Activated CD4-positive, alpha-beta memory T cell treated with anti-CD3 and anti-CD28 coated beads, Interleukin-2, amount 10 ng/mL, durations not matched to agents 7 days and 5 days (primary cell): Measurements from ENCODE around the gene TGFB1I1. TPM values are rescaled to one million over a fixed set of nuclear protein-coding genes. Genes with fewer than 3 reads are reported as not detected.
"Not testable (repeated sequence)": the region's sequence is repeated elsewhere in the genome, so short reads cannot be mapped to it uniquely, and the experiment has no call there.

ENCODE experiments used
- CTCF ChIA-PET: fragments of 350-600 bp; sonication (Branson Sonifier 250); formaldehyde crosslinking; loops from one replicate; lab custom pipeline; 2021; ENCODE audit warnings: antibody characterized with exemption, inconsistent platforms; lab: Charles Lee
- POLR2A ChIA-PET: fragments of 350-600 bp; sonication (Branson Sonifier 250); formaldehyde crosslinking; loops from one replicate; lab custom pipeline; 2021; ENCODE audit warnings: antibody characterized with exemption; lab: Charles Lee
- DNase-seq: peaks from one replicate; pipeline ENCODE4 v3.0.0-alpha.2; 2020
- H3K27ac Mint-ChIP-seq: one replicate; pipeline ENCODE4 v1.8.0; 2021; ENCODE audit warnings: mild to moderate bottlenecking, mixed read lengths
- H3K27me3 Mint-ChIP-seq: one replicate; pipeline ENCODE4 v1.8.0; 2021; ENCODE audit warnings: mixed read lengths
- H3K36me3 Mint-ChIP-seq: one replicate; pipeline ENCODE4 v1.8.0; 2021; ENCODE audit warnings: low read depth, mixed read lengths
- H3K4me1 Mint-ChIP-seq: one replicate; pipeline ENCODE4 v1.8.0; 2021; ENCODE audit warnings: mixed read lengths
- H3K4me3 Mint-ChIP-seq: one replicate; pipeline ENCODE4 v1.8.0; 2021; ENCODE audit warnings: mild to moderate bottlenecking, mixed read lengths
- H3K9me3 Mint-ChIP-seq: one replicate; pipeline ENCODE4 v1.8.0; 2021; ENCODE audit warnings: mixed read lengths
- total RNA-seq, 2 experiments: library from RNA; stranded (reverse); gene quantifications; one replicate each; pipeline ENCODE4 v1.2.3, GENCODE V29; 2021

Gene TGFB1I1
- total RNA-seq, 2 experiments from 2014 or later: 0.25 to 0.38 TPM

GRCh38 chr16:31501226-31501965 lies 29.4 kb downstream of the TGFB1I1 start:
- H3K36me3 Mint-ChIP-seq: peaks cover 28% of the 10 kb centered on the region
- DNase-seq: no peak
- peaks cover 22% of the 10 kb centered on the region for H3K4me1 Mint-ChIP-seq
- no peak overlapping the region for H3K4me3 Mint-ChIP-seq
- H3K27me3 Mint-ChIP-seq: no peaks in the 10 kb centered on the region
- CTCF ChIA-PET: interaction anchor here (2.2 kb wide), 1 partner anchor 42 kb away, joined by 13 read pairs; the partner anchor contains the start of gene ARMC5
- H3K9me3 Mint-ChIP-seq: no peaks in the 10 kb centered on the region
- no peak overlapping the region for H3K27ac Mint-ChIP-seq
- POLR2A ChIA-PET: interaction anchor here (1.5 to 1.7 kb wide), 2 partner anchors 11 to 14 kb away, joined by 3 to 5 read pairs; no protein-coding TSS in a partner anchor

- H3K27me3 Mint-ChIP-seq: no peaks in the 10 kb centered on the region
- no peaks in the 10 kb centered on the region for H3K9me3 Mint-ChIP-seq
- H3K36me3 Mint-ChIP-seq: peaks cover 28% of the 10 kb centered on the region
- peaks cover 26% of the 10 kb centered on the region for H3K4me1 Mint-ChIP-seq
- no peak for DNase-seq
- H3K27ac Mint-ChIP-seq: no peak overlapping the region
- ChIA-PET POLR2A (interaction anchor here (1.5 kb wide), 1 partner anchor 11 kb away, joined by 3 read pairs; no protein-coding TSS in a partner anchor), CTCF (interaction anchor here (2.2 kb wide), 1 partner anchor 42 kb away, joined by 13 read pairs; the partner anchor contains the start of gene ARMC5)
- H3K4me3 Mint-ChIP-seq: no peak overlapping the region
Observed at GRCh38 chr16:31501966-31502348, 30.0 kb downstream of the TGFB1I1 start.

- ChIA-PET CTCF (interaction anchor here (1.3 to 2.2 kb wide), 2 partner anchors 12 to 43 kb away, joined by 7 to 13 read pairs; partner anchors contain the start of gene ARMC5), POLR2A (no interaction called here)
- Mint-ChIP-seq H3K4me1 (peaks cover 31% of the 10 kb centered on the region), H3K27ac (no peak overlapping the region), H3K9me3 (no peaks in the 10 kb centered on the region), H3K4me3 (no peak overlapping the region), H3K27me3 (no peaks in the 10 kb centered on the region), H3K36me3 (peaks cover 23% of the 10 kb centered on the region)
- DNase-seq: no peak
Observed at GRCh38 chr16:31502981-31503380, 31.0 kb downstream of the TGFB1I1 start.

GRCh38 chr16:31503555-31503954 lies 31.6 kb downstream of the TGFB1I1 start:
- Mint-ChIP-seq H3K4me1 (peaks cover 34% of the 10 kb centered on the region), H3K36me3 (peaks cover 23% of the 10 kb centered on the region)
- H3K27ac Mint-ChIP-seq, H3K9me3 Mint-ChIP-seq, DNase-seq, POLR2A ChIA-PET, H3K27me3 Mint-ChIP-seq, H3K4me3 Mint-ChIP-seq: not testable (repeated sequence)
- CTCF ChIA-PET: interaction anchor here (1.3 to 2.2 kb wide), 2 partner anchors 12 to 44 kb away, joined by 7 to 13 read pairs; partner anchors contain the start of gene ARMC5

- Mint-ChIP-seq H3K4me3 (no peak overlapping the region), H3K27ac (no peak overlapping the region), H3K27me3 (no peaks in the 10 kb centered on the region), H3K4me1 (peaks cover 40% of the 10 kb centered on the region), H3K36me3 (peaks cover 23% of the 10 kb centered on the region), H3K9me3 (no peaks in the 10 kb centered on the region)
- no peak for DNase-seq
- ChIA-PET CTCF (no interaction called here), POLR2A (no interaction called here)
Observed at GRCh38 chr16:31504159-31504558, 32.2 kb downstream of the TGFB1I1 start.

GRCh38 chr16:31505483-31505882 lies 33.5 kb downstream of the TGFB1I1 start:
- Mint-ChIP-seq H3K27ac (peak overlapping the region; percentile 64), H3K27me3 (no peaks in the 10 kb centered on the region), H3K4me3 (no peak overlapping the region), H3K36me3 (peaks cover 24% of the 10 kb centered on the region), H3K4me1 (peaks cover 45% of the 10 kb centered on the region), H3K9me3 (no peaks in the 10 kb centered on the region)
- ChIA-PET POLR2A (interaction anchor here (1.2 kb wide), 1 partner anchor 207 kb away, joined by 3 read pairs; a partner anchor contains a TSS), CTCF (no interaction called here)
- peak; percentile 23 for DNase-seq

- no peaks in the 10 kb centered on the region for H3K27me3 Mint-ChIP-seq
- peaks cover 45% of the 10 kb centered on the region for H3K4me1 Mint-ChIP-seq
- H3K36me3 Mint-ChIP-seq: peaks cover 24% of the 10 kb centered on the region
- H3K9me3 Mint-ChIP-seq: peaks cover under 1% of the 10 kb centered on the region
- no peak for DNase-seq
- H3K4me3 Mint-ChIP-seq: peak overlapping the region; percentile 91
- ChIA-PET POLR2A (interaction anchor here (1.0 to 4.0 kb wide), 14 partner anchors 10 to 370 kb away, joined by 3 to 31 read pairs (median 6); partner anchors contain the start of genes ARMC5 and ZNF267), CTCF (interaction anchor here (1.3 to 2.6 kb wide), 4 partner anchors 47 to 365 kb away, joined by 4 to 12 read pairs (median 6); no protein-coding TSS in a partner anchor)
- H3K27ac Mint-ChIP-seq: peak overlapping the region; percentile 91
Observed at GRCh38 chr16:31507617-31507928, 35.6 kb downstream of the TGFB1I1 start.

GRCh38 chr16:31507929-31508705 lies 36.2 kb downstream of the TGFB1I1 start, which contains the start of gene RUSF1:
Gene RUSF1 (minus strand): TSS chr16:31508391. CDS start chr16:31508373, 18 bp downstream.
- CTCF ChIA-PET: interaction anchor here (1.1 to 2.6 kb wide), 4 partner anchors 47 to 366 kb away, joined by 5 to 12 read pairs (median 6); a partner anchor contains a TSS
- H3K27me3 Mint-ChIP-seq: no peaks in the 10 kb centered on the region
- H3K36me3 Mint-ChIP-seq: peaks cover 20% of the 10 kb centered on the region
- H3K9me3 Mint-ChIP-seq: peaks cover 4% of the 10 kb centered on the region
- peak; percentile 89 for DNase-seq
- H3K27ac Mint-ChIP-seq: peak within 1 kb of the TSS; percentile 91
- peak within 1 kb of the TSS; percentile 91 for H3K4me3 Mint-ChIP-seq
- H3K4me1 Mint-ChIP-seq: peaks cover 45% of the 10 kb centered on the region
- POLR2A ChIA-PET: interaction anchor here (1.0 to 4.0 kb wide), 13 partner anchors 11 to 369 kb away, joined by 3 to 31 read pairs (median 6); partner anchors contain the start of genes ARMC5 and ZNF267

- DNase-seq: no peak
- peaks cover 18% of the 10 kb centered on the region for H3K36me3 Mint-ChIP-seq
- H3K27ac Mint-ChIP-seq: peak overlapping the region; percentile 91
- peaks cover 45% of the 10 kb centered on the region for H3K4me1 Mint-ChIP-seq
- POLR2A ChIA-PET: interaction anchor here (1.0 to 4.0 kb wide), 13 partner anchors 12 to 369 kb away, joined by 3 to 31 read pairs (median 6); partner anchors contain the start of genes ARMC5 and ZNF267
- no peaks in the 10 kb centered on the region for H3K27me3 Mint-ChIP-seq
- CTCF ChIA-PET: interaction anchor here (1.1 to 2.6 kb wide), 2 partner anchors 48 to 204 kb away, joined by 5 to 6 read pairs; a partner anchor contains a TSS
- H3K9me3 Mint-ChIP-seq: peaks cover 4% of the 10 kb centered on the region
- H3K4me3 Mint-ChIP-seq: peak overlapping the region; percentile 91
Observed at GRCh38 chr16:31508706-31509195, 36.8 kb downstream of the TGFB1I1 start.

- Mint-ChIP-seq H3K27ac (no peak overlapping the region), H3K4me1 (peaks cover 14% of the 10 kb centered on the region), H3K9me3 (peaks cover 7% of the 10 kb centered on the region), H3K4me3 (no peak overlapping the region), H3K36me3 (peaks cover 7% of the 10 kb centered on the region), H3K27me3 (peaks cover 5% of the 10 kb centered on the region)
- ChIA-PET POLR2A (no interaction called here), CTCF (no interaction called here)
- DNase-seq: no peak
Observed at GRCh38 chr16:31513126-31513525, 41.2 kb downstream of the TGFB1I1 start.

GRCh38 chr16:31513884-31514283 lies 41.9 kb downstream of the TGFB1I1 start:
- H3K27ac Mint-ChIP-seq: no peak overlapping the region
- peaks cover 7% of the 10 kb centered on the region for H3K9me3 Mint-ChIP-seq
- H3K36me3 Mint-ChIP-seq: peaks cover 4% of the 10 kb centered on the region
- no peak overlapping the region for H3K4me3 Mint-ChIP-seq
- H3K4me1 Mint-ChIP-seq: peaks cover 8% of the 10 kb centered on the region
- ChIA-PET CTCF (interaction anchor here (0.7 kb wide), 1 partner anchor 53 kb away, joined by 3 read pairs; no protein-coding TSS in a partner anchor), POLR2A (no interaction called here)
- no peak for DNase-seq
- H3K27me3 Mint-ChIP-seq: peaks cover 5% of the 10 kb centered on the region

- ChIA-PET CTCF (no interaction called here), POLR2A (no interaction called here)
- Mint-ChIP-seq H3K27ac (no peak overlapping the region), H3K4me3 (no peak overlapping the region), H3K36me3 (no peaks in the 10 kb centered on the region), H3K9me3 (peaks cover 3% of the 10 kb centered on the region), H3K4me1 (no peaks in the 10 kb centered on the region), H3K27me3 (peaks cover 5% of the 10 kb centered on the region)
- no peak for DNase-seq
Observed at GRCh38 chr16:31517800-31518402, 45.9 kb downstream of the TGFB1I1 start.
